Left renal cortex interstitium (tissue), 4 donors: ENCODE results near the gene ASB5. TPM values are rescaled to one million over a fixed set of nuclear protein-coding genes. Genes with fewer than 3 reads are reported as not detected.
"Not testable (repeated sequence)": the region's sequence is repeated elsewhere in the genome, so short reads cannot be mapped to it uniquely, and the experiment has no call there.

ENCODE experiments used
- DNase-seq, 4 donors: peaks; one replicate each; pipeline ENCODE4 v3.0.0-alpha.2; 2013; ENCODE audit warnings: low read depth in 4 of 4, low spot score in 2 of 4, missing footprints in 1 of 4
- polyA plus RNA-seq, 4 donors: library from polyadenylated mRNA; unstranded; fragments of 120-200 nt; gene quantifications; one replicate each; pipeline ENCODE4 v1.2.1, GENCODE V29; 2013; ENCODE audit not compliant: insufficient read length in 4 of 4

ASB5 gene
- polyA plus RNA-seq, 4 donors: 0.16 to 0.55 (median 0.31) TPM

DNA sequence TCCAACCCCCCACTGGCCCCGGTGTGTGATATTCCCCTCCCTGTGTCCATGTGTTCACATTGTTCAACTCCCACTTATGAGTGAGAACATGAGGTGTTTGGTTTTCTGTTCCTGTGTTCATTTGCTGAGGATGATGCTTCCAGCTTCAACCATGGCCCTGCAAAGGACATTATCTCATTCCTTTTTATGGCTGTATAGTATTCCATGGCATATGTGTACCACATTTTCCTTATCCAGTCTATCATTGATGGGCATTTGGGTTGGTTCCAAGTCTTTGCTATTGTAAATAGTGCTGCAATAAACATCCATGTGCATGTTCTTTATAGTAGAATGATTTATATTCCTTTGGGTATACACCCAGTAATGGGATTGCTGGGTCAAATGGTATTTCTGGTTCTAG is 10.5 kb upstream of the ASB5 start:
- DNase-seq: not testable (repeated sequence)

DNA sequence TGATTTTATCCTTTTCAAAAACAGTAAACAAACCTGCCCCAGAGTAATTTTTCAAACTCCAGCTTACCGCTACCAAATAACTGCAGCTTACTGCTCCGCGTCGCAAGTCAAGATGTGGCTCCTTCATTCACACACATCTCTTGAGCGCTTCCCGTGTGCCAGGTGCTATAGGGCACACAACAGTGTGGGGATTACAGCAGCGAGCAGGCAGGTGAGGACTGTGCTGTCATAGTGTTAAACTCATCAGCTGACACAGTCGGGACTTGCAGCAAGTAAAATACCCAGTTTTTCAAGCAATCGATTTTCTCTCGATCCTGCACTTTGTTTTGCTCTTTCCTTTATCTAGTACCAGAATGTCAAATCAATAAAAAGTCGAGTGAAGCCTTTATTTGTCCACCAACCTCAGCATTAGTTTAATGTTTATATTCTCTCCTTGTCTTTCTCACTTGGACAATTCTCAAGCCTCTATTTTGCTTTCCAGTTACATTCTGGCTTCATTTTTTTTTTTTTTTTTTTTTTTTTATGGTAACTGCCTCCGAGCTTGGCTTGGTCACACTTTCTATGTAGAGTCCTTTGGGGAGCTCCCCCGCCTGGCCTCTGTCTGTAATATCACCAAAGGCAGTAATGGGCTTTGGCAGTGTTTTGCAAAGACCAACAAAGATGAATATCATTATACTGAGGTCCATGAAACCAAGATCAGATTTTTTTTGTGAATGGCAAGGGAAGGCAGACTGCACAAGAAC is 8.3 kb upstream of the ASB5 start:
- peak in 1 of 4 donors; percentile 8 for DNase-seq

DNA sequence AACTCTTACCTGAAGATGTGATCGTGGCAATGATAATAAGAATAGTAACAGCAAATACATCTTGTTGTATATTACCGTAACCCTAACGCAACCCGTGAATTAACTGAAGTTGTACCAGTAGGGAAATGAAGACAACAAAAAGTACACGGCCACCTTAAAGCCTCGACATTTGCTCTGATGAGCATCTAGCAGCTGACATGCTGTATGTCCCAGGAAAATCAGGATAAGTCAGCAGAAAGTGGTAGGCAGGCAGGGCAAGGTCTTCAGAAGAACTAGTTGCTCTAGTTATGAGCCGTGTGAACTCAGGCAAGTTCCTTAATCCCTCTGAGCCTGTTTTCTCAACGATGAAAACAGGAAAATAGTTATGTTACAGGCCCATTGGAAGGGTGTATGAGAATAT is 7.7 kb upstream of the ASB5 start:
- no peak for DNase-seq

DNA sequence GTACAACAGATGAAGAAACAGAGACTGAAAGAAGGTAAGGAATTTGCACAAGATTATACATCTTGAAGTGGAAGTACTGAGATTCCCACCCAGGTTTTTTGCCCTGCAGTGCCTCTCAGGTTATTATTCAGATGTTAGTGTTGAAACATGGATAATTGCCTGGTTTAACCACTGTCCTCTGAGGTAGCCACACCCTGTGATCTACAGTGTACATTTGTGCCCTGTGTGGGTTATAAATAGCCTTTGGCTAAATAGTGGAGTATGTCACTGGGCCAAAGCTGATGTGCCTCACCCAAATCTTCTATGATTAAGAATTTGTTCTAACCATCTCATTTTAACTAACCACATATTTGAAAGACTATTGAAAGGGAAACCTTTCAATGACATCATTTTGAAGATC is 5.4 kb upstream of the ASB5 start:
- no peak for DNase-seq

DNA sequence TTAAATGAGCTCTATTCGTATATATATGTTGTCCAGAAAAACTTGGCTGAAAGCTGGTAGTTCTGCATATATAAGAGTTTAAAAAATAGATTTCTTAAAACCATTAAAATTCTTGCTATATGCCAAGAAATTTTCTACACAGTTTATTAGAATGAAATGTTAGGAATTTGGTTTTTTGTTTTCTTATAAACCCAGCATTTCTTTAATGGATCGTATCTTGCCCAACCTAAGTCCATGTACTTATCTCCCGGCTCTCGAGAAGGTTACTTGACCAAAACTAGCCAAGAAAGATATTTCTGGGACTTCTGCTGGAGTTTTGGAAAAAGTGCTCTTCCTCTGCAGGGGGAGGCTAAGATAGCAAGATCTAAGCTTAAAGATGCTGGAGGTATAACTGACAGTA is 4.7 kb upstream of the ASB5 start:
- no peak for DNase-seq

DNA sequence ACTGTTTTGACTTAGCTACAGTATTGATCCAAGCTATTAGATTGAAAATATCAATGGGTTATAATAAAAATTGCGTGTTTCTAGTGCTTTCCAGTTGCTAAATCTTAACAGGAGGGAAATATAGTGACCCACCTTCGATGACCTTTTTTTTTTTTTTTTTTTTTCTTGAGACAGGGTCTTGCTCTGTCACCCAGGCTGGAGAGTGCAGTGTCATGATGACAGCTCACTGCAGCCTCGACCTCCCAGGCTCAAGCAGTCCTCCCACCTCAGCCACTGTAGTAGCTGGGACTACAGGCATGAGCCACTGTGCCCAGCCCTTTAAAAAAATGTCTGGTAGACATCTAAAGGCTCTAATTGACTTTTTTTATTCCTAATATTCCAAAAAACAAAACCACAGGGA is 3.8 kb upstream of the ASB5 start:
- no peak for DNase-seq

DNA sequence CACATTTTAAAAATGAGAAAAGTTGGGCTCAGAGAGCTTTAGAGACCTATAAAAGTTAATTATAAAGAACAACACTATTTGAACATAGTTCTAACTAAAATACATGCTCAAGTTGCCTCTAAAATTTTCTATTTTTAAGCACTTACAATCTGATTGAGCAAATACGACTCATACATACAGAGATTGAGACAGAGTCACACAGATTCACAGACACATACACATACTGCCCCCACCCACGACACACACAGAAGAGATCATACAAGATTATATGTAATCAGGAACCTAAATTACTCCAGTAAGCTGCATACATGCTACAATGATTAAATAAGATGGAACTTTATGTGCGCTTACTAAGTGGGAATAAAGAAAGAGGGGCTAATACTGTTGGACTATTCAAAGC is 2.7 kb upstream of the ASB5 start:
- no peak for DNase-seq

DNA sequence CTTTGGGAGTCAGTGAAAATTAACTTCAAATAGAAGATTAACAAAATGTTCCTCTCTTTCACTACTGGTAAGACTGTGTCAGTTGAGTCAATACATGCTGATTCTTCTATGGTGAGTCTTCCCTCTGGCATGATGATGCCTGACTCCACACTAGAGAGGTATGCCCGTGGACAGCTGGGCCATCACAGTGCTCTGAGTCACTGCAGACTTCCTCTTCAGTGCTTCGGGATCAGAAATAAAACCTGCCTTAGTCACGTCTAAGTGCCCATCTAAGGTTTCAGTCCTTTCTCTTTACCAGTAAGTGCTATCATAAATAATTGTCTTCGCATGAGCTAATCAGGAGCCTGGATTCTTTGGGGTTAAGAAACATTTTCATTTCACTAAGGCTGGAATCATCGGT is 1.6 kb upstream of the ASB5 start:
- DNase-seq: peak in 1 of 4 donors; percentile 7

DNA sequence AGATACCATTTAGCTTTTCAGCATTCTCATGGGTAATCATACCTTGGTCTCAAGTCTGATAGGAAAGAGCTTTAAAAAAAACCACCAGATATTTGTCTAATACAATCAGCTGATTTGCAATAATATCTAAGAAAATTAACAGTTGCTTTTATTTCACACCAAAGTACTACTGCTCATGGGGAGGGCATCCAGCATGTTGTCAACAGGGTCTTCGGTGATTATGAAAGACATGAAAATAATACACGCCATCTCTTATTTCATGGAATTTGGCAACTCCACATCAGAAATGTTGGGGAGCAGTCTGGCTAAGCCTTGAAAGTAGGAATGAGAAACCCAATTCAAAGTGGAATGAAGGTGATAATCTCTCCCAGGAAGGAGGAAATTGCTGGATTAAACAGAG is 3.0 kb downstream of the ASB5 start:
- no peak for DNase-seq

DNA sequence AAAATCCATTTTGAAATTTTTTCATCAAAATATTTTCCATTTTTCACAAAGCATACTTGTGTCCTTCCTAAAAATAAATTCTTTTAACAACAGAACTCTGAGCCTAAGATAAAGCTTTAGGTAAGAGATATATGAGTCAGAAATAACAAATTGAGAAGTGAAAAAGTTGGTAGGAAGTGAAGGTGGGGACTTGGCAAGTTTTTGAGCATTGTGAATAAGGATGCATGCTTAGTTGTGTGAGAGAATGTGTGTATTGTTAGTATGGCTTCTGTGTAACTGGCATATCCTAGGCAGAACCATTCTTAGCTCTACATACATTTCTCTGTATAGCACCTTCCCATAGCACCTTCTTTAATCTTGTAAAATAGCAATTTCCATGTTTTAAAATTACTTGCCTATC is 6.8 kb downstream of the ASB5 start:
- DNase-seq: no peak

DNA sequence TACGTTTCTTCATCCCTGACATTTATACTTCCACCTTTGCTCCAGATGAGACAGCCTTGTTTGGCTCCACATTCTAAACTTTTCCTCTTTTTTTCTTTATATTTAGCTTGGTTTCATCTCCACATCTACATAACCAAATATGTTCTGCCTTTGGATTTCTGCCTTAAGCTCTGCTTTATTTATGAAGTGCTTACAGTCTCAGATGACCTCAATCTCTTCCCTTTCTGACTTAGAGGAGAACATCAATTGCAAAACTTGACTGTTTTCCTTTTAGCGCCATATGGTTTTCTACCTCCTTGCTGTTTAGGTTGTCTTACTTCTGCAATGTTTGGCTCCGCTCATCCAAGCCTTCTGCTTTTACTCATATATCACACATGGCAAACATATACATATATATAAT is 7.5 kb downstream of the ASB5 start:
- DNase-seq: no peak

DNA sequence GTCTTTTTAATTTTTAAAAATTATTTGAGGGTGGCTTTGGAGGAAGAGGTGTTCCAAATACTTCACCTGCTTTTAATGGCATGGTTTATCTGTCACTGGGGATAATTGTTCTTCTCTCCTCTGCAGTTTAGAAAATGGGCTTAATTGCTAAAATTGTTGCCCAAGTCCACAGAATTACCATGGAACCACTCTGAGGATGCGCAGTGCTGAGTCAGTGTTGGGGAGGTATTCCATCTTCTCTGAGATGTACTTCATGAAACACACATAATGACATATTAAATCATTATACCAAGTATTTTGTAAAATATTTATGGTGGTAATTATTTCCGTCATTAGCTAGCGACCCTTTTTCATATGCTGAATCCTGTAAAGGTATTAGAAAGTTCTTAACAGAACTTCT is 8.0 kb downstream of the ASB5 start:
- no peak for DNase-seq

DNA sequence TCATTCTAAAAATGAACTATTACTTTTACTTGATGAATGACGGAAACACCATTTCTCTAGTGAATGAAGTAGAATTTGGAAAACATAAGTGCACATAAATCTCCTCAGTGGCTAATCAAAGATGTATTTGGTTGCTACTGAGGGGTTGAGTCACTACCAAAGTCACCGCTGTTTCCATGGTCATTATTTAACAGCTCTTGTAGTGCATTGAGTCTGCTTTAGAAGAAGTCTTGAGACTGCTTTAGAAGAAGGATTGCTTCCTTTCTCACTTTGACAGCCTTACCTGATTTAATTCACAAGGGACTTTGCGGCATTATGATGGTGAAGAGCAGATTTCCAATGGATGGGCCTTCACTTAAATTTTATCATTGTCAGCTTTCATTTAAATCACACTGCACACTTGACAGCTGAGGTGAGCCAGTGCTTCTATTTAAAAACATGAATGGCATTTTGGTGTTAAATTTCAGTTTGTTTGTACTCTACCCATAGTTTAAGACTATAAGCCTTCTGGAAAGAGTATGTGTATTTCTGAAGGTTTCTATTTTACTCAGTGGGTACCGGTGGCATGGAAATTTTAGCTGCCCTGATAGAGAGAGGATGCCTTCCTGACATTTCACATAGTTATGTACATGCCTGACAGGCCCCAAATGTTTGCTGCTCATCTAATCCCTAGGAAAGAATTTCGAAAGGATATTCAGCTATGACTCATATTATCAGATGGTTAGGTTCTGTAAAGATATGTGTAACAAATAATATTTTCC is 9.5 kb downstream of the ASB5 start:
- no peak for DNase-seq

DNA sequence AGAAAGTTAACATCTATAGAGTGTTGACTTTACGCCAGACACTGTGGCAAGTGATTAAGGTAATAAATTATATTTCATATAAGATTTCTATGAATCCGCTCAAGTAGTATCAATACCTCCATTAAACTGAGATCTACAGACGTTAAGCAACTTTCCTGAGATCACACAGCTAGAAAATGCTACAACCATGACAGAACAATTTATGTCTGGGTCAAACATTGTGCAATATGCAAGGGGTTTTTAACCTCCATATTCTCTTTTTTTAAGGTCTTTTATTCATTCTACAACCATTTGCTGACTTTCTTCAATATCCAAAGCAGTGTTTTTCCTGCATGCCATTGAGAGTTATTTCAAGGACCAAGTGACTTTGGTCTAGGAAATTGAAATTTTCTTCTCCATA is 10.9 kb downstream of the ASB5 start:
- DNase-seq: no peak

DNA sequence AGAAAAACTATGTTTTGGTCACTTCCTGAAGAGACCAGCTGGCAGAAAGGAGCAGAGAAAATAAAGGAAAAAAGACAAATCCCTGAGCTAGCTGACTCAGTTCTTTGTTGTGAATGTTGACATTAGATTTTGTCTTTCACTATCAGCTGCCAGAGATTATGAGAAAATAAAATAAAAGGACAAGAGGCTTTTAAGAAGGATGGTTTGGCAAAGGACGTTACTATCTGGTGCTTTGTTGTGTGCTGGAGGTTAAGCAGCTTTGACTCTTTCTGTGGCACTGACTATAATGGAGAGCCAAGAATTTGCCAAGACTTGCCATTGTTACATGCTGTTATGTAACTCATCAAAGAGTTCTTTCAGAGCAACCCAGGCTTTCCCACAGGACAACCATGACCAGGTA is 12.1 kb downstream of the ASB5 start:
- DNase-seq: no peak

DNA sequence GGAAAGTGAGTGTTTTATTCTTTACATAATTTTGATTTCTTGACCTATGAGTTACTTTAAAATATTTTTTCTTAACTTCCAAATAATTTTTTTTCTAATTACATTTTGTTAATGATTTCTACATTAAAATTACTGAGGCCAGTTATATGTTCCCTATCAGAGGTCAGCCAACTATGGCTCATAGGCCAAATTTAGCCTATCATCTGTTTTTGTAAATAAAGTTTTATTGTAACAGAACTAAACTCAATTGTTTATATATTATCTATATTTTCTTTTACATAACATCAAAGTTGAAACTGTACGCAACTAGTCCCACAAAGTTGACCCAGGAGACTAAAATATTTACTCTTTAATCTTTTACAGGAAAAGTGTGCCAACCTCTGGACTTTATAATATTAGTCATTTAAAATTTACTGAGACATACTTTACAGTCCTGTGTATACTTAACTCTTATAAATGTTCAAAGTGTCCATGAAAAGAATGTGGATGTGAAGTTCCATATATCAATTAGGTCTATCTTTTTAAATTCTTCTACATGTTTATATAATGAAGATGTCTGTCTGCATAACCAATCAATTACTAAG is 26.2 kb downstream of the ASB5 start:
- no peak for DNase-seq

DNA sequence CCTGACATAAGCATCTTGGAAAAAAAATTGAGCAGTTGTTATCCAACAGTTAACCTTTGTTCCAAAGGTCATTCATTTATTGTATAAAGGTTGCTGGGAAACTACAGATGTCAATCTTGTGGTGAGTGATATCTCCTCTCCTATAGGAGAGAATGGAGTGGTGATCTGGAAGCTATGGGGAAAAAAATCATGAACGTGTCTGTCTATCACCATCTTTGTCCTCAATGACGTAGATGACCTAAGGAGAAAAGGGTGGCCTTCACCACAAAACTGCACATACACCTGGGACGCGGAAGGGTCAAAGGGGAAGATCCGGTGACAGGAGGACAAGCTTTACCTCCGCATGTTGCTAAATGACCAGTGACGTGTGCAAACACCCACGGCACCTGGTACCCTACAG is 27.3 kb downstream of the ASB5 start:
- no peak for DNase-seq

DNA sequence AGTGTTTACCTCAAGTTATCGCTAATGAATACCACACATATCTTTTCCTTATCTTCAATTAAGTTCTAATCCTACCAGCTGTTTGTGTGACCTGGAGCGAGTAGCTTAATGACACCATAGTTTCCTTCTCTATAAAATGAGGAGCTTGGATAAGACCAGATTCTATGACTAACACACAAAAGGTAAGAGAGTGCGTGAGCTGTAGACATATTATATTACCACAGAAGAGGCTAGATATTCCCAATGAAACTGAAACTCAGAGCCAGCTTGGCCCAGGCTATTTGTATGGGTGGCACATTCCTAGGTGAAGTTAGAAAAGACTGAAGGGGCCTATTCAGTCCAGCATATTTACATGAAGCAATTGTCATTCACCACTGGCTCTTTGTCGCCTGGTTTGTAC is 30.2 kb downstream of the ASB5 start:
- no peak for DNase-seq

DNA sequence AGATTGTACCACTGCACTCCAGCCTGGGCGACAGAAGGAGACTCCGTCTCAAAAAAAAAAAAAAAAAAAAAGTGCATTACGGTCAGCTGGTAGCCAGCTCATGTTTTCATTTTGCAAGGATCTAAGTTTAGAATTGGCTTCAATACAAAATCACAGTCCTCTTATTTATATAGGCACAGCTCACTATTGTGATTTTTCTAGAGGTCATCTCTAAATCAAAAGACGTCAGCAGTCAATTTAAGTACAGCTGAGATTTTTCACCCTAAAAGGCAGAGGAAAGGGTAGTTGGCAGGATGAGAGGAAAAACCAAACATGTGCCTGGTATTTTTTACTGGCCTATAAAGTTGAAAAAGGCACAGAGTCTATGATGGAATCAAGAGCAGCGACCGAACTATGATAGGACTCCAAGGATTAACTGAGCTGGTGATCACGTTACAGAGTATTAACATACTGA is 30.8 kb downstream of the ASB5 start:
- peak; percentile 3 to 18 (median 8) for DNase-seq

DNA sequence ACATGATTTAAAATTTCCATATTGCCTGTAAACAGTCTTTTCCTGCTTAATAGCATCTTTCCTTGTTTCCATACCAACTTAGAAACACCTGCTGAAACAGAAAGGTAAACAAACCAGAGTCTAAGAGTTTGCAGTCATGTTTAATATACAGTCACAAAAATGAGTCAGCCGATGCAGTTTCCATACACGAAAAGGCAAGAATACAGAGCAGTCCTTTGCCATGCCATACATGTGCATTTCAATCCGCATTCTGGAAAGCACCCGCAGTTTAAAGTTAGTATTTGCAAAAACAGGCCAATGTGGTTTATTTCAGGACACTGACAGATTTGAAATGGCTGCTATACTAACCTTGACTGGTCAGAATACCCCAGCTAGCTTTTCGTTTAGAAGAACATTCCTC is 32.1 kb downstream of the ASB5 start:
- no peak for DNase-seq

DNA sequence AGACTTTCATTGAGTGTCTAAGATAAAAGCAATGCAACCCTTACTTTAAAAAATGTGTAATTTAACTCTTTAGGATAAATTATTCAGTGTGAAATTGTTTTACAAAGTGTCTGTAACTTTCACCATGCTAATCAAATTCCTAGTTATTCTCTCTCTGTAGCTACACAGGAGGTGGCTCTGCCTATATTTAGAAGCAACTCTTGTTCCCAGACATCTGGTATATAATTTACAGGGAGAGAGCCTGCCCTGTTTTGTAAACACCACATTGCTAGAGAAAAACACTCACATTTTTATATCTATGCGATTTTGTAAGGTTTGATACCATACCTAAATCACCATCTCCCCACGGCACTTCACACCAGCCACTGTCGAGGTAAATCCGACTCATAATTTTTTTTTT is 38.2 kb downstream of the ASB5 start:
- no peak for DNase-seq

DNA sequence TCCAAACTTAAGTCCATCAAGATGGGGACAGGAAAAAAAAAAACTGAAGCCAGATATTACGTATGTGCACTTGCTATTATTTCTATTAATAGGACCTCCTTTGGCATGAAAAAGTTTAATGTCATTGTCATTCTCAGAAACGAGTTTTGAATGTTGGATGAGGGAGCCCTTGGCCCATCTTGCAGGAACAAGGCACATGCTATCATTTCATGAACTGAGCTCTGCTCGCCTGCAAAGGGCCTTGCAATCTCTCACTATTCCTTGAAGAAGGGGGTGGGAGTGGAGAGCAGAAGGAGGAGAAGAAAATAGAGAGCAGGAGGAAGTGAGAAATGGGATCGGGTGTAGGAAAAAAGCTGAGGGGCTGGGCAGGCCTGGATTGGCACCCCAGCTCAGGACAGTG is 39.4 kb downstream of the ASB5 start:
- no peak for DNase-seq
